GM18507 (cell line): ENCODE data around the gene DNAJC18.

Experiments
- DNase-seq: peaks from one replicate; pipeline ENCODE4 v3.0.0; 2011; ENCODE audit warnings: low read depth; ENCODE audit not compliant: insufficient read length; ENCODE audit errors: extremely low spot score
- FAIRE-seq: peaks from 2 replicates; lab custom pipeline; 2011; peaks lifted over from hg19 to GRCh38; lab: Jason Lieb, UNC

The DNAJC18 gene

DNA sequence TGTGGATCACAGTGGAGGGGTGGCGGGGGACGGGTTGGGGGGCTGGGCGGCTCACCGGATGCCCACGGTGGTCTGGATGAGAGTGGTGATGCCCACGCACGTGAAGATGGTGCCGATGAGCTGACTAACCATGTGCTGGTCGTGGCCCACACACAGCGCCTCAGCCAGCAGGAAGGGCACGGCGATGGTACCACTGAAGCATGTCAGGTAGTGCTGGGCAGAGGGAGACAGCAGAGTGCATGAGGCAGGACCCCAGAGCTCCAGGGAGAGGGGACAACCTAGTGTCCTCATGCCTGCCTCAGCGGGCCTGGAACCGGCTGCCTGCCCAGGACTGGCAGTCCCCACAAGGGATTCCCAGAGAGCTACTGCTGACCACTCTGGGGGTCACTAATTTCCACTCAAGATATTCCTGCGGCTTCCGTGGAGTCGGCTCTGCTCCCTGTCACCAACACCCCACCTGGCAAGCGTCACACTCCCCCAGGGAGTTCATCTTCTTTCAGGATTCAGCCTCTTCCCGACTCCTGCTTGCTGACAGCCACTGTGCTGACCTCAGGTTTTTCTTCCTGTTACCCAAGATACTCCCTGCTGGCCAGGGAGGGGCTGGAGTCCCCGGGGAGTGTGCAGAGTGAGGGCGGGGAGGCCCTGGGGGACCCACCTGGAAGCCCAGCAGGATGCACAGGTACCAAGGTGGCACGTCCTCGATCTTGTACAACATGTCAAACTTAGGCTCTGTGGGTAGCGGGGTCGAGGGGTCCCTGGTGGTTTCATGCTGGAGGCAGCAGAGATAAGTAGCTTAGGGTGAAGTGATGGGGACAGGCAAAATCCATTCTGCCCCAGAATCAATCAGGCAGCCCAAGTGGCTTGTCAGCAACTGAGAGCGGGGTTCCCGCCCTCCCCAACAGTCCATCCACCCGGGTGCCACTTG, 57.2 kb downstream of the DNAJC18 start:
- DNase-seq (no peak), FAIRE-seq (no peak)

DNA sequence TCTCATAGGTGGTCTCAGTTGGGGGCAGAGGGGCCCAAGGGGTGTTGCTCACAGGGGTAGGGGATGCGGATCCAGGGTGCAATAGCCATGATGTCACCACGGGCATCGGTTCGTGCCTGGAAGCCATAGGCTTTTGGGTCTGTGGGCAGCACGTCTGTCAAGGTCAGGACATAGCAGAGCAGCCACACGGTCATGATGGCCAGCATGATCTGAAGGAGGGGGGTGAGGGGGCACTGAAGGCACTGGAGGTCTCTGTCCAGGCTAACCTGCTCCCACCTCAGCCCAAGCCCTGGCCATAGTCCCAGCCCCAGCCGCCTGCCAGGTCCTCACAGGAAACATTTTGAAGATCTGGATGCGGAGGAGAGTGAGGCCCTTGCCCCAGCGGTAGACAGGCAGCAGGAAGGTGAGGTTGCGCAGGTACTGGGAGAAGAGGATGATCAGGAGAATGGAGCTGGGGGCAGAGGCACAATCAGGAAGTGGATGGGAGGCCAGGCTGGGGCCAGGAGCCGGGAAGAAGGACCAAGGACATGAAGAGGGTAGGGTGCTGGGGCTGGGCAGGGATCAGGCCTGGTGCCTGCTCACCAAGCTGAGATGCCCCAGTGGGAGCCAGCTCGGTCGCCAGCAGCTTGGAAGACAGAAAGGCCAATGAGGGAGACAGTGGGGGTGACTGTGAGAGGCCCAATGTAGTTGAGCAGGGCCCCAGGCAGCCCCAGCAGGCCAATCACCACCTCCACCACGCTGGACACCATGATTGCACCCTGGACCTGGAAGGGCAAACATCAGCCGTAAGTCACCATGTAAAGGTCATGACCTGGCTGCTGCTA, 59.5 kb downstream of the DNAJC18 start:
- DNase-seq: no peak
- FAIRE-seq: no peak

DNA sequence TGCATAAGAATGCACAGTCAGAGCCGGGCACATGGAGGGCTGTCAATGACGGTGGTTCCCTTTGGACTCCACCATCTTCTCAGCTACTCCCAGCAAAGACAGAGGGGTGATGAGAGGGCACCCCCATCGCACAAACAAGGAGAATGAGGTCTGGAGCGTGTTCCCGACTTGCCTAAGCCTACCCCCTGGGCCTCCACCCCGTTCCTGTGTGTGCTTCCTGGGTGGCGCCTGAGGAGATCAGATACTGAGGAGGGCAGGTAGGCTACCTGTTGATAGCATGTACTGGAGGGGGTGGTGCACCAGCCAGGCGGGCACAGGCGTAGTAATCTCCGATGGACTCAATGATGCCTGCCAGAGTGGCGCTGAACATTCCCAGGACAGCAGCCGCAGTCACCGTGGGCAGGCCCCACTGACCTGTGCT, 60.4 kb downstream of the DNAJC18 start:
- no peak for FAIRE-seq
- no peak for DNase-seq

DNA sequence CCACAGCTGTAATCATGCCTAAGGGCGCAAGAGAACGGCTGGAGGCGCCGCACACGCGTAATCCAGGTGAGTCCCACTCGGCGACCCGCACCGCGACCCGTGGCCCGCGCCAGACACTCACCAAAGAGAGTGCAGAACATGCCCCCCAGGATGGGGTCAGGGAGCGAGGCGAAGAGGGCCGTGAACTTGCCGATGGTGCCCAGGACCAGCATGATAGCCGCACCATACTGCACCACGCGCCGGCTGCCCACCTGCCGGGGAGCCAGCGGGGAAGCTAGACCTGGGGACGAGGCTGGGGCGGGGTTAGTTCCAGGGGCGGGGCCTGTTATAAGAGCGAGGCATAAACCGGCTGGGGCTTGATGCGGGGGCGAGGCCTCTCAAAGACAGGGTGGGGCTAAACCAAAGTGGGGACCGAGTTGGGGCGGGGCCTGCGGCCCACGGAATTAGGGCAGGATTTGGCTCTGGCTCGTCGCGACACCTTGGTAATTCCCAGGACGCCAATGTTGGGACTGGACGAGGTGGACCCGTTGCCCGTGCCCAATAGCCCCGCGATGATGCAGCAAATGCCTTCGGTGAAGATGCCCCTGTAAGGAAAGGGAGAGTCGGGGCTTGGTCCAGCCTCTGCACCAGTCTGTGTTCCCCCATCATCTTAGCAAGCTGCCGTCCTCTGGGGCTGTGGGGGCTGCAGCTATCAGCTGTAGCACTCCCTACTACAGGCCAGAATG, 61.1 kb downstream of the DNAJC18 start:
- DNase-seq: no peak
- no peak for FAIRE-seq

DNA sequence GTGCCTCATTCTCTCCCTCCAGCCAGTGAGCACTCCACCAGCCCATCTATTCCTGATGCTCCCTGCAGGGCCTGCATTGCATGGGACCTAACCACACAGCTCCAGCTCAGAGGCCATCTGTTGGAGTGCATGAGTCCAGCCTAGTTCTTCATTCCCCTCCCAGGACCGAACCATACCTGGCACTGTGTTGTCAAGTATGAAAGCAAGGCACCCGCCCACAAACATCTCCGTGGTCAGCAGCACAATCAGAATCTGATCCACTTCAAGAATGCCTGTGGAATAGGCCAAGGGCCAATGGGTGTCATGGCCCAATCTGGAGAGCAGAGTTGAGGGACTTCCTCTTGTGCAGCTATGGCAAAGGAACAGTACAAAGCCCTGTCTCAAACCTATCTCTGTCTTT, 62.1 kb downstream of the DNAJC18 start:
- FAIRE-seq: no peak
- no peak for DNase-seq

DNA sequence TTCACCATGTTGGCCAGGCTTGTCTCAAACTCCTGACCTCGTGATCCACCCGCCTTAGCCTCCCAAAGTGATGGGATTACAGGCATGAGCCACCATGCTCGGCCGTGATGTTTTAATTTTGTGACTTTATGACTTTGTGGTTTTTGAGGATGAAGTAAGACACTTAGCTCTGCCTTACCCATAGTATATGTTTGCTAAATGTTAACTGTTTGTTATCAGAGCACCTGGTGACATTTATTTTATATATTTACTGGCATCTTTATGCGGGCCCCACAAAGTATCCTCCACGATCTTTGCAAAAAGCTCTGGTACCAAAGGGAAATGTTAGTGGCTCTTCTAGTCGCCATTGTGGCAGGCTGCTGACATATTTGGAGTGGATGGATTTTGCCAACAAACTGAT, 63.0 kb downstream of the DNAJC18 start:
- no peak for DNase-seq
- FAIRE-seq: no peak

DNA sequence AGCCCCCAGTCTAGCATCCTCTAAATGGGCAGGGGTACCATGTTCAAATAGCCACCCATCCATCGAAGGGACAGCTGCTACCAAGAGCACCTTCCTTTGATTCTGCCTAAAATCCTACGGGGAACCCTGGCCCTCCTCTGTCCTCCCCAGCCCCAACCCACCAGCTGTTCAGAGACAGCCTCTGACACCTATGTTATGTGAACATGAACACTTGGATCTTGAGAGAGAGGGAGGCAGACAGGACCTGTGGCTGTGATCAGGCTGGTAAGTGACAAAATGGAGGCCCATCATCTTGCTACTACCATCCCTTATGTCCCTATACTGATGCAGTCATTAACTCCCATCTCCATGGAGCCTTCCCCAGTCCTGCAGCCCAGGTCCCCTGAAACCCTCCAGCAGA, 64.4 kb downstream of the DNAJC18 start:
- DNase-seq: no peak

DNA sequence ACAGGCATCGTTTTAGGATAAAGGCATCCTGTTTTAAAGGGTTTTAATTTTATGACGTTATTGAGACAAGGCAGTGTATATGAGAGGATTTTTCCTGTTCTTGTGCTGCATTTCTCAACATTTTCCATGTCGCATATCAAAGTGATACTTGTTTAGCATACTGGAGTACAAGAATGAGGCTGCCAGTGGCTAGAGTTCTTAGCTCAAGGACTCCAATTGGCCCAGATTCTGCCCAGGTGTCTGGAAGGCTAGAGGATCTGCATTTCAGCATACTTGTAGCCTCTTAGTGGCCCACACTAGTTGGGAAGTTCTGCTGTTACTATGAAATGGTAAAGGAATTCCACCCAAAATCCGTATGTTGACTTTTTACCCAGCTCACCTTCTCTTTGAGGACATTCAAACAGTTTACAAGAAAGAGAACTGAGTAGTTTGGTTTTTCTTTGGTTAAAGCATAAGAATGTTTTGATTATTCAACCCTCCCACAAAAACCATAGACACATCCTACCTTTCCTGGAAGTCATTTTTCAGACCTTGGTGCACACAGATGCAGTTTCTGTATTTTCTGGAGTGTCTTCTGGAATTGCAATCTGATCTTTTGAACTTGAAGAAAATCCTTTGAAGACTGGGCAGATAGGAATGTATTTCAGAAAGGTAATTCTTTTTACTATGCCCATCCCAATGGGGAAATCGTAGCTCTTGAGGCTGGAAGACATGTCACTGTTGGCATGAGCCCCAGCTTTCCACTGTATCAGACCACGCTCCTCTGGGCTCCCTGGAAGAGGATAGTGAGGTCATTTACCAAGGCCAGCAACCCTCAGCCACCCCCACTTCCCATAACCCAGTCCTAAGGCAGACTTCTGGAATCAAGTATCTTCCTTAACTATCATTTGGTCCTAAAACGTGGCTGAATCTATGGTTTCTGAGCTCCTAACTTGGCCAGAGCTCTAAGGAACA, 67.6 kb downstream of the DNAJC18 start:
- FAIRE-seq: no peak
- DNase-seq: no peak

More for the DNA sequence above, 64.4 kb downstream of the DNAJC18 start:
- no peak for FAIRE-seq

DNA sequence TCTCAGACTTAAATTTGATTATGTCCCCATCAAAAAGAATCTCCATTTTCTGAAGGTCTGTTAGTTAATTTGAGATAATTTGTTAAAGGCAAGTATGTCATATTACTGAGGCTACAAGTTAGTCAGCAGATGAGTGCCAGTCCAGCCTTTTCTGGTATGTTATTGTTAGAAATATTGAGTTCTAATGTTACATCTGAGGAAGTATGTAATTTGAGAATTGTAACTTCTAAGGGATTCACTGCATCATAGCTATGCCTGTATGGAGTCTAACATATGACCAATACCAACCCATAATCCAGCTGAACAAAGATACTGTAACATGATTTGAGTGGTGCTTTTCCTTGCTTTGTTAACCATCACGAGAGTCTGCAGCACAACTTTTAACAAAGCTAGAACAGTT, 70.1 kb downstream of the DNAJC18 start:
- FAIRE-seq: no peak
- no peak for DNase-seq

DNA sequence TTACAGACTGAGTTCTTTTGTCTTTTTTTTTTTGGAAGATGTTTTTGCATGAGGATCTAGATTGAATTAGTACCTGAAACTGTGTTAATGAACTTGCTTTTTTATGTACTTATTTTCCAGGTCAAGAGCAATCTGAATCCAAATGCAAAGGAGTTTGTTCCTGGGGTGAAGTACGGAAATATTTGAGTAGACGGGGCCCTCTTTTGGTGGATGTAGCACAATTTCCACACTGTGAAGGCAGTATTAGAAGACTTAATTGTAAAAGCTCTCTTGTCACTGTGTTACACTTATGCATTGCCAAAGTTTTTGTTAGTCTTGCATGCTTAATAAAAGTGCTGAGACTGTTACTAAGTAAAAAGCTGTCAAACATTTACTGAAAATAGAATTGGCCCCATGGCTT, 70.7 kb downstream of the DNAJC18 start:
- DNase-seq (no peak), FAIRE-seq (no peak)

DNA sequence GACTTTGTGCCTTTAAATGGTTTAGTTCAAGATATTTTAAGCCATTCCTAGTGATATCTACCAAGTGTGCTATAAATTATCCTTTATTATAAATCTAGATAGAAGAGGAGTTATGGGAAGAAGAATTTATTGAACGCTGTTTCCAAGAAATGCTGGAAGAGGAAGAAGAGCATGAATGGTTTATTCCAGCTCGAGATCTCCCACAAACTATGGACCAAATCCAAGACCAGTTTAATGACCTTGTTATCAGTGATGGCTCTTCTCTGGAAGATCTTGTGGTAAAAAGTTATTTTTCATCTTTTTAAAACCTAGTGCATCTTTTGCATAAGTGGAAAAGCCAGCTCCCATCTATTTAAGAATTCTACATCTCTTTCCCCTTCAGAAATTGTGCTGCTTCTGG, 74.9 kb downstream of the DNAJC18 start:
- FAIRE-seq (no peak), DNase-seq (no peak)

DNA sequence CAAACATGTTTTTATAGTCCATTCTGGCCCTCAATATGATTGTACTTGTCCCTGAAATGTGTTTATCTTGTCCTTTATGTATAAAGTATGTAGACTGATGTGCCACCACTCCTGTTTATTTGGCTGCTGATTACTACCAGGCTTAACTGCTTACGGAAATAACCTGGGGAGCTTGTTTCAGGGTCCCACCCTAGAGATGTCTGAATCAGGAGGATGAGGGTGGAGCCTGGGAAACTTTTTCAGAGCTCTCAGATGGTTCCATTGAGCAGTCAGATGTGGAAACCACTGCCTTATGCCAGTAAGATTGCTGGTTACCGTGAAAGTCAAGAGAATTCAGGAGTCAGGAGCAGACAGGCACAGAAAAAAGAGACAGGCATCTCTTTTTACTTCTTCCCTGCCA, 75.4 kb downstream of the DNAJC18 start:
- FAIRE-seq: no peak
- no peak for DNase-seq

DNA sequence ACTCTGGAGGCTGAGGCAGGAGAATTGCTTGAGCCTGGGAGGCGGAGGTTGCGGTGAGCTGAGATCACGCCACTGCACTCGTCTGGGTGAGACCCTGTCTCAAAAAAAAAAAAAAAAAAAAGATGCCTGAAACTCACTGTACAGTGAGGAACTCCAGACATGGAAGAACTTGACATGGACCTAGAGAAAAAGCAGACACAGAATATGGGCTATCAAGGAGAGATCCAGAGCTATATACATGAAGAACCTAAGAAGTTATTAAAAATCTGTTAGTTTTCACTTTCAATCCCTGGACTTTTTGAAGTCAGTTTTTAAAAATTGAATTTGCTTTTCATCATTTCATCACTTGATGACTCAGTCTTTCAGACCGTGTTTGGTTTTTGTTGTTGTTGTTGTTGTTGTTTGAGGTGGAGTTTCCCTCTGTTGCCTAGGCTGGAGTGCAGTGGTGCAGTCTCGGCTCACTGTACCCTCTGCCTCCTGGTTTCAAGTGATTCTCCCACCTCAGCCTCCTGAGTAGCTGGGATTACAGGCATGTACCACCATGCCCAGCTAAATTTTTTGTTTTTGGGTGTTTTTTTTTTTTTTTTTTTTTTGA, 77.4 kb downstream of the DNAJC18 start:
- DNase-seq (no peak), FAIRE-seq (no peak)

DNA sequence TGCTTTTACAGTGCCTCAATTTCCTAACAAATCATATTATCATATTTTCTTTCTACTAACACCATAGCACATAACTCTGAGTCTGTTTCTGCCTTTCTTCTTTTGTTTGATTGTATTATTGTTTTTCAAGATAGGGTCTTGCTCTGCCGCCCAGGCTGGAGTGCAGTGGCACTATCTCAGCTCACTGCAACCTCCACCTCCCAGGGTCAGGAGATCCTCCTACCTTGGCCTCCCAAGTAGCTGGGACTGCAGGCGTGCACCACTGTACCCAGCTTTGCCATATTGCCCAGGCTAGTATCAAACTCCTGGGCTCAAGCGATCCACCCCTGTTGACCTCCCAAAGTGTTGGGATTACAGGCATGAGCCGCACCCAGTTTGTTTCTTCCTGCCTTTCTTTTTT, 78.9 kb downstream of the DNAJC18 start:
- no peak for FAIRE-seq
- no peak for DNase-seq
